ENCODE data around the gene AP2A2.

GRCh38 chr11:1009371-1009770 lies 83.7 kb downstream of the AP2A2 start:
- TF ChIP-seq CTCF (conservative IDR thresholded peaks at IDR 0.05; ENCODE audit: low read depth, low read length) = no peak
- no peak for TF ChIP-seq EZH2 (IDR thresholded peaks at IDR 0.05; ENCODE audit: low read length, unreplicated experiment)

All from PC-3 (cell line).